EL (cell line): Measurements from ENCODE around the gene MEIG1.
"Not testable (repeated sequence)": the region's sequence is repeated elsewhere in the genome, so short reads cannot be mapped to it uniquely, and the experiment has no call there.

Experiments used
- DNase-seq: peaks from one replicate; pipeline ENCODE4 v3.0.0-alpha.2; 2016

The MEIG1 gene, protein sequence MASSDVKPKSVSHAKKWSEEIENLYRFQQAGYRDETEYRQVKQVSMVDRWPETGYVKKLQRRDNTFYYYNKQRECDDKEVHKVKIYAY

GRCh38 chr10:14959221-14960057 is at the start of gene MEIG1:
MEIG1 (plus strand) TSS chr10:14959388; CDS start chr10:14966469, 7,081 bp downstream.
- peak; percentile 95 for DNase-seq

GRCh38 chr10:14910953-14911352 is 48.2 kb upstream of the MEIG1 start:
- no peak for DNase-seq

DNA sequence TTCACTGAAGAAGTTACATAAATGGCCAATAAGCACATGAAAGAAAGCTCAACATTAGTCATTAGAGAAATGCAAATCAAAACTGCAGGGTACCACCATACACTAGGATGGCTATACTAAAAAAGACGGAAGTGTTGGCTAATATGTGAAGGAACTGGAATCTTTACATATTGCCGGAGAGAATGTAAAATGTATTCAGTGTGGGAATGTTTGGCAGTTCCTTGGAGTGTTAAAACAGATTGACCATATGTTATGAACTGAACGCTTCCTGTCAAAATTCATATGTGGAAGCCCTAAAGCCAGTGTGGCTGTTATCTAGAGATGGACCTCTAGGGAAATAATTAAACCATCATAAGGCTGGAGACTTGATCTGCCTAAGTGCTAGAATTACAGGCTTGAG is 47.4 kb upstream of the MEIG1 start:
- DNase-seq = no peak

DNA sequence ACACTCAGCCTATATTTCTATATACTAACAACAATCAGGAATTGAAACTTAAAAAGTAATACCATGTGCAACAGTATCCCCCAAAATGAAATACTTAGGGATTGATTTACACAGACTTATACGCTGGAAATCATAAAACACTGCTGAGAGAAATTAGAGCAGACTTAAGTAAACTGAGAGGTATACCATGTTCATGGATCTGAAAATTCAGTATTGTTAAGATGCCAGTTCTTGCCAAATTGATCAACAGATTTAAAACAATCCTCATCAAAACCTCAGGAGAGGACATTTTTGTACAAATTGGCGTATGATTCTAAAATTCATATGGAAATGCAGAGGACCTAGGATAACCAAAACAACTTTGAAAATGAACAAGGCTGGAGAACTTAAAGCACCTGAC is 42.6 kb upstream of the MEIG1 start:
- DNase-seq = no peak

- no peak for DNase-seq
Observed at GRCh38 chr10:14917827-14918226, 41.4 kb upstream of the MEIG1 start.

- DNase-seq = no peak
Observed at GRCh38 chr10:14918964-14919363, 40.2 kb upstream of the MEIG1 start.

DNA sequence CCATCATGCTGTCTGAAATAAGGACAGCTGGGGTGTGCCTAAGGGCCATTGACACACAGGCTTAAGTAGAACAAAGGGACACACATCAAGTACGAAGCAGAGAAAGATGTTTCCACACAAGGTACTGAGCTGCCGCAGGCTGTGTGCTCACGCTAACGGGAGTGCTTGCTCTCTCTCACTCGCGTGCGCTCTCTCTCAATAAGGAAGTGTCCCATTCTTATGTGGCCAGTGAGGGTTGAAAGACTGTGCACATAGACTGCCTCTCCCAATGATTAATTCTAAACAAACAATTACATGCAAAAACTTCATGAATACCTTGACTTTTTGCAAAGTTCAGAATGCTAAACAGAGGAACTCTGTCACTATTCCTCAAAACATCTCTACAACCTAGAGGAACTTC is 35.2 kb upstream of the MEIG1 start:
- DNase-seq = no peak

- DNase-seq = no peak
Observed at GRCh38 chr10:14925268-14925667, 33.9 kb upstream of the MEIG1 start.

DNA sequence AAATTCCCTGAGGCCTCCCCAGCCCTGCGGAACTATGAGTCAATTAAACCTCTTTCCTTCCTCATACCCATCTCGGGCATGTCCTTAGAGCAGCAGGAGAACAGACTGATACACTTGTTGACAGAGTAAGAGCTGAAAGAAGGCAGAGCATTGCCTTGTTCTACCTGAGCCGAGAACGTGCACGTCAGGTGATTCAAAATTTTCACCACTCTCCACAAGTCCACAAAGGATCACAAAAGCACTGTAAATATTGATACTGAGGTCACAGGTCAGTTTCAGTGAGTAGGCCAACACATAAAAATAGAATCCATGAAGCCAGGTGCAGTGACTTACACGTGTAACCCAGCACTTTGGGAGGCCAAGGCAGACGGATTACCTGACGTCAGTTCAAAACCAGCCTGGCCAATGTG is 33.1 kb upstream of the MEIG1 start:
- DNase-seq = no peak

- no peak for DNase-seq
Observed at GRCh38 chr10:14926722-14927416, 32.3 kb upstream of the MEIG1 start.

DNA sequence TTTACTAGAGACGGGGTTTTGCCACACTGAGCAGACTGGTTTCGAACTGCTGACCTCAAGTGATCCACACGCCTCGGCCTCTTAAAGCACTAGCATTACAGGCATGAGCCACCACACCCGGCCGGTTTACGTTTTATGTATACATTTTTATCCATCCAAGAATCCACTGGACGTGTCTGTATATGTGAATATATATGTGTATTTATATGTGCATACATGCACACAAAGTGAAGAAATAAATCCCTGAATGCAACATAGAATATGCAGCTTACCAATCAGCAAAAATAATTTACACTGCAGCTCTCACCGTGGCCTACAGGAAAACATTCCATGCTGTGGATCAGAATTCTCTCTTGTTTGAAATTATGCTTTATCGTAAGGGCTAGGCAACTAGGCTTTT is 28.6 kb upstream of the MEIG1 start:
- DNase-seq = no peak

DNA sequence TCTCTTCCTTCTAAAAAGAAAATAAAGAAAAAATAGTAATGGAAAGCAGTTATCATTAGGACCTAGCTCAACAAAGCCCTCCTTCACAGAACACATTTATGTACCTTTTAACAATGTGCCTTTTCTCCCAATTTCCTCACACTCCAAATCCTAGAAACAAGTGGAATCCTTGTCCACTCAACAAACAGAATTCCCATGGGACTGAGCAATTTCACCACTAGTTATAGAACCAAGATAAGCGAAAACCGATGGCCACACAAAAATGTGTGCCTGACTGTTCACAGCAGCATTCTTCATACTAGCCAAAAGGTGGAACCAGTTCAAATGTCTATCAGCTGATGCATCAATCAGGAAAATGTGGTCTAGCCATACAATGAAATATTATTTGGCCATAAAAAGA is 22.6 kb upstream of the MEIG1 start:
- DNase-seq = no peak

DNA sequence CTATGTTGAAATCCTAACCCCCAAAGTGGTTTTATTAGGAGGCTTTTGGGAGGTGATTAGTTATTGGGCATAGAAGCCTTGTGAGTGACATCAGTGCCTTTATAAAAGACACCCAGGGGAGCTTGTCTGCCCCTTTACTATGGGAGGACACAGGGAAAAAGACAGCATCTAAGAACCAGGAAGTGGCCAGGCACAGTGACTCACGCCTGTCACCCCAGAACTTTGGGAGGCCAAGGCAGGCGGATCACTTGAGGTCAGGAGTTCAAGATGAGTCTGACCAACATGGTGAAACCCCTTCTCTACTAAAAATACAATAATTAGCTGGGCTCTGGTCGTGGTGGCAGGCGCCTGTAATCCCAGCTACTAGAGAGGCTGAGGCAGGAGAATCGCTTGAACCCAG is 20.2 kb upstream of the MEIG1 start:
- DNase-seq = peak; percentile 67

DNA sequence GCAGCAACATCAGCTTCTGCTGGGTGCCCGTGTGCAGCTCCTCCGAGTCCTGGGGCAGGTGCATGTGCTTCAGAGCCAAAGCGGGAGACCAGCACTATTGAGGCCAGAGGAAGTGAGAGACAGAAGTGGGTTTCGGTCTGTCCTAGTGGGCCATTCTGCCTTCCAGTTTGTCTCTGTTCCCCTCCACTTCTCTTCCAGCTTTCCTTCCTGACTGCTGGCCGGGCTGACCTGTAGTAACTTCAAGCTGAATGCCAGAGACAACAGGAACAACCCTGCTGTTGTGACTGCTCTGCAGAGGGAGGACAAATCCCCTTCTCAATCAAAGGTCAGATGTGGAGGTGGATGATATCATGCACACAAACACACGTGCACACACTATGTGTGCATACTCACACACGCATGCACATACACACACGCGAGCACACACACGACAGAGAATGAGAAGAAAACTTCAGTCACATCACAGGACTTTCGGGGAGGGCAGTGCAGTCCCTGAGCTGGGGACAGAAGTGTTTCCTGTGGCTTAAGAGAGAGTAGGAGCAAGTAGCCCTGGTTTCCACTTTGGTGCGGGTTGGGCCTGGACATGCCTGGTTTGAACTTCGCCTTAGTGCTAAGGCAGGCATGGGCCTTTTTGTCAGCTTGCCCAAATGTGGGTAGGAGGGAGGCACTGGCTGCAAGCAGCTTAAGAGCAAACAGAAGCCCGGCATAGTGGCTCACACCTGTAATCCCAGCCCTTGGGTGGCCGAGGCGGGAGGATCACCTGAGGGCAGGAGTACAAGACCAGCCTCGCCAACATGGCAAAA is 16.8 kb upstream of the MEIG1 start:
- not testable (repeated sequence) for DNase-seq

- not testable (repeated sequence) for DNase-seq
Observed at GRCh38 chr10:14942950-14943338, 16.2 kb upstream of the MEIG1 start.

DNA sequence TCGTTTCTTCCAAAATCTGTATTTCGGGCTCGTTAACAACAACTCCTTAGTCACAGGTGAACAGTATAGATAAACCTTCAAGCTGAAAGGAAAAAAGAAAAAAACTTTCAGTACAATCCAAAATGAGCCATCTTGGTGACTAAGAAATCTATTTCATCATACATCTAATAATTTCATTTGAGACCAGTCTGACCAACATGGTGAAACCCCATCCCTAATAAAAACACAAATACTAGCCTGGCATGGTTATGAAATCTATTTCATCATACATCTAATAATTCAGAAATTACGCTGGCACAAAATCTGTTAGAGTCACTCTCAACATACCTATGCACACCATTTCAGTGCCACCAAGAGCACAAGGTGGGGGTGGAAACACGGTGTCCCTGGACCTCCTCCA is 14.1 kb upstream of the MEIG1 start:
- DNase-seq = peak; percentile 5

DNA sequence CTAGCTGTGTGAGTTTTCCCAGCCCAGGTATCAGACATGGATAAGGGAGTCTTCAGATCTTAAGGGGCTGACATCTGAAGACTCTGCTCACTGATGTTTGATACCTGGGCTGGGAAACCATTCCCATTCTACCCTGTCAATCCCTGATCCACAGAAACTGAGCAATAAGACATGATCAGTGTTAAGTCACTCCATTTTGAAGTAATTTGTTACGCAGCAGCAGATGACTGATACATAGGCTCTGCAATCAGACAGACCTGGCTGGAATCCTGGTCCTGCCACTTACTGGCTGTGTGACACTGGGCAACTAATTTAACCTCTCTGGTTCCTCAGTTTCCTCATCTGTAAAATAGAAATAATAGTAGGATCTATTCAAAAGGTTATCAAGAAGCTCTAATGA is 11.9 kb upstream of the MEIG1 start:
- no peak for DNase-seq

DNA sequence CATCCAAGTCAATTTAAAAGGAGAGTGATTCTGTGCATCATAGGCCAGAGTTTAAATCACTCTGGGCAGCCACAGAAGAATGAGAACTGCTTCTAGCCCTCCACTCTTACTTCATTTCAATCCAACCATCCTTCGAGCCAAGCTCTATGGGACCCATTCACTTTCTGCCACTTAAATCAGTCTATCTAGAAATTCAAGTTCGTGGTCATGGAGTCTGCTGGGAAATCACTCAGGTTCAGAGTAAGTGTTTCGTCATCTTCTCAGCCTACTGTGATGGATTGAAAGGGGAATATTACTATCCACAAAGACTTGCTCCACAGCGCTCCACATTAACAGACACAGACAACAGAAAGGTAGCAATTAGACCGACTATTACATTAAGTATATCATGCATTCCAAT is 9.9 kb upstream of the MEIG1 start:
- DNase-seq = no peak

- peak; percentile 19 for DNase-seq
Observed at GRCh38 chr10:14952851-14953423, 6.3 kb upstream of the MEIG1 start.

GRCh38 chr10:14953424-14954000 is 5.7 kb upstream of the MEIG1 start:
- DNase-seq = peak; percentile 74

DNA sequence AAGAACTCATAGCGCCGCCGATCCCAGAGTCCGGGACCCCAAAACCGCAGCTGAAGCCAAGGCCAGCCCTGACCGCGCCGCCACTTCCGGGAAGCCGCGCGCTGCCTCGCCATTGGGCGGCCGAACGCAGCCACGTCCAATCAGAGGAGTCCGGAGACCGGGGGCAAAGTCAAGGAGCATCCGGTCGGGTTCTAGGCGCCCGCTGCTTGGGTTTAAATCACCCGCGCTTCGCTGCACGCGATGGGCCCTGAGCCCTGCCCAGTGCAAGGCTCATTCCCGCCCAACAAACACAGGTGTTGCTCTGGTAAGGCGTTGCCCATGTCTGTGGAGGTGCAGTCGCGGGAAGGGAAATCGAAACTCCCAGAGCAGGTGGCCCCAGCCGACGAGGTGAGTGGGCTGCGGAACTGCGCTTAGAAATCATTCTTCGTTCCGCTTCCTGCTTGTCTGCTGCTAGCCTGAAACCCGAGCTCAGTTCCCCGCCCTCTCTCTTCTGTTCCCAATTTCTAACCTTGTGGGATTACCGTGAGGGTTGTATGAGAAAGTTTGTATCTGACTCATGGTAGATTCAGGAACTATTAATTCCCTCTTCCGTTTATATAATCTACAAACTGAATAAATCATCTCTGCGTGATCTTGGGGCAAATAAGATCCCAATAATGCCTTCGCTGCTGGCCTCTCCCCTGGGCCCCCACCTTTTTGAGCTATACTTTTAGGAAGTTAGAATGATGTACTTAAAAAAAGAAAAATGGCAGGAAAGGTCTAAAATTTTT is 5.0 kb upstream of the MEIG1 start, which contains the start of gene DCLRE1C:
Gene DCLRE1C (minus strand): TSS at position 96 of the 770 bp plus-strand sequence. CDS start 86 bp downstream, at position 10.
- DNase-seq = peak; percentile 93

DNA sequence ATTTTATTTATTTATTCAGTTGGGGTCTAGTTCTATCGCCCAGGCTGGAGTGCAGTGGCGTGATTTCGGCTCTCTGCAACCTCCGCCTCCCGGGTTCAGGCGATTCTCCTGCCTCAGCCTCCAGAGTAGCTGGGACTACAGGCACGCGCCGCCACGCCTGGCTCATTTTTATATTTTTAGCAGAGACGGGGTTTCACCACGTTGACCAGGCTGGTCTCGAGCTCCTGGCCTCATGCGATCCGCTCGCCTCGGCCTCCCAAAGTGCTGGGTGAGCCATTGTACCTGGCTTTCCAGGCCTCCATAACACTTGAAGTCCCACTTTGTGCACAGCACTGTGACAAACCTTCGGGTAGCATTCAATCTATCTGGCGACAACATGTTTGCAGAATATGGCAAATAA is 4.3 kb upstream of the MEIG1 start:
- no peak for DNase-seq
